Ascending aorta (tissue), 2 donors: ENCODE results near the gene CPED1. TPM values are rescaled to one million over a fixed set of nuclear protein-coding genes. Genes with fewer than 3 reads are reported as not detected.
A peak's percentile ranks its signal among the peaks of the same experiment; 100 is the strongest.

Source experiments
- DNase-seq, 2 donors: peaks; one replicate each; pipeline ENCODE4 v3.0.0-alpha.2; 2019; ENCODE audit warnings: low spot score in 2 of 2
- H3K27ac ChIP-seq, 2 donors: fragments of 200-600 bp; sonication (generic); one replicate each; pipeline ENCODE4 v1.5.1; 2016 to 2017; ENCODE audit warnings: mild to moderate bottlenecking in 1 of 2
- H3K27me3 ChIP-seq: fragments of 200-600 bp; sonication (generic); one replicate; pipeline ENCODE4 v1.5.1; 2017
- H3K36me3 ChIP-seq, 2 donors: fragments of 200-600 bp; sonication (generic); one replicate each; pipeline ENCODE4 v1.5.1; 2016
- H3K4me1 ChIP-seq, 2 donors: fragments of 200-600 bp; sonication (generic); one replicate each; pipeline ENCODE4 v1.5.1; 2016 to 2017; ENCODE audit warnings: mild to moderate bottlenecking in 1 of 2
- H3K4me3 ChIP-seq, 2 donors: fragments of 200-600 bp; sonication (generic); one replicate each; pipeline ENCODE4 v1.5.1; 2016 to 2017; ENCODE audit warnings: mild to moderate bottlenecking in 1 of 2
- H3K9me3 ChIP-seq, 2 donors: fragments of 200-600 bp; sonication (generic); one replicate each; pipeline ENCODE4 v1.5.1; 2016
- intact Hi-C: fragments of 100-400 bp; cut with DNase I; formaldehyde crosslinking; loops from one replicate; pipeline ENCODE4 v1.15.1; 2023
- total RNA-seq: library from RNA; depleted of rRNA; stranded (reverse); fragments of >200 nt; gene quantifications from one replicate; pipeline ENCODE4 v1.1.0, GENCODE V29; 2016
- TF ChIP-seq, protein P1 (sequence below), 3 experiments: fragments of 200-600 bp in 2 of 3; fragments of 450-650 bp in 1 of 3; sonication (generic) in 2 of 3; IDR thresholded peaks; one replicate each; pipeline ENCODE4 v1.5.1; 2016 to 2019; ENCODE audit warnings: antibody characterized with exemption in 3 of 3, mild to moderate bottlenecking in 1 of 3, moderate library complexity in 1 of 3

Gene CPED1
- total RNA-seq, 1 donor from 2014 or later = 69.5 TPM

GRCh38 chr7:121023194-121023593, 34.7 kb downstream of the CPED1 start:
- intact Hi-C loops = no loop called here

DNA sequence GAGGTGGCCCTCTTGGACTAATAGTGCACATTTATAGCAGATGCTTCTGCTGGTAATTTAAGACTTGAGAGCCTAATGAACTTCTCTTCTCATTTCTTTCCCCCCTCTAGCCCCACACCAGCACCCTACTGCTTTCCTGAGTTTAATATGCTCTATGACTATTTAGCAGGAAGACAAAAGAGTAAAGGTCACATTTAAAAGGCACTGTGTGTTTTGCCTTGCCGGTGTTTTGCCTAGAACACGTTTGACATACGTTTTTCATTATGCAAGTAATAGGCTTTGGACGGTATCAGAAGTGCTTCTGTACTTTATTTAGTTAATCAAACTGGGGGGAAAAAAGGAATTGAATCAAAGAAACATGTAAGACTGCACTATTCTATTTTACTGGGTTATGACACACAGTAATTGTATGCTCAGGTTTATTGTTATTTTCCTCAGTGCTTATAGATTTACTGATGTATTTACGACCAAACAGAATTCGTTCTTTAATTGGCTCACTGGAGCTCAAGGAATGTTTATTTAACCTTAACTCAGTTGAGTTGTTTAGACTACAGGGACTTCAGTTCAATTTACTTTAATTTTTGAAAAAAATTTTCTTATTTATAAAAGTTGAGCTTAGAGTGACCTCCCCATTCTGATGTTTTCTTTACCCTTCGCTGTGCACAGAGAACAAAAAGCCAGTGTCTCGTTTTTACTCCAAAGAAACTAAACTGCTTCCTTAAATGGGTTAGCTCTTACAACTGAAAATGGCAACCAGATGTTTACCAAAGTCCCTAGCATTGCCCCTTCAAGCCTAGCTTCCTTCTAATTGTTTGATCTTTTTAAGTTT, 35.4 kb downstream of the CPED1 start:
- Histone ChIP-seq H3K27me3 (no peaks in the 10 kb centered on the region), H3K4me3 (peak overlapping the region; percentile 14 to 37), H3K36me3 (no peaks in the 10 kb centered on the region), H3K27ac (peak overlapping the region; percentile 74 to 77), H3K4me1 (peaks cover 3 to 47% of the 10 kb centered on the region in 2 donors), H3K9me3 (peaks cover 0 to 6% of the 10 kb centered on the region in 2 donors)
- intact Hi-C loops = no loop called here
- TF ChIP-seq, protein P1, sequence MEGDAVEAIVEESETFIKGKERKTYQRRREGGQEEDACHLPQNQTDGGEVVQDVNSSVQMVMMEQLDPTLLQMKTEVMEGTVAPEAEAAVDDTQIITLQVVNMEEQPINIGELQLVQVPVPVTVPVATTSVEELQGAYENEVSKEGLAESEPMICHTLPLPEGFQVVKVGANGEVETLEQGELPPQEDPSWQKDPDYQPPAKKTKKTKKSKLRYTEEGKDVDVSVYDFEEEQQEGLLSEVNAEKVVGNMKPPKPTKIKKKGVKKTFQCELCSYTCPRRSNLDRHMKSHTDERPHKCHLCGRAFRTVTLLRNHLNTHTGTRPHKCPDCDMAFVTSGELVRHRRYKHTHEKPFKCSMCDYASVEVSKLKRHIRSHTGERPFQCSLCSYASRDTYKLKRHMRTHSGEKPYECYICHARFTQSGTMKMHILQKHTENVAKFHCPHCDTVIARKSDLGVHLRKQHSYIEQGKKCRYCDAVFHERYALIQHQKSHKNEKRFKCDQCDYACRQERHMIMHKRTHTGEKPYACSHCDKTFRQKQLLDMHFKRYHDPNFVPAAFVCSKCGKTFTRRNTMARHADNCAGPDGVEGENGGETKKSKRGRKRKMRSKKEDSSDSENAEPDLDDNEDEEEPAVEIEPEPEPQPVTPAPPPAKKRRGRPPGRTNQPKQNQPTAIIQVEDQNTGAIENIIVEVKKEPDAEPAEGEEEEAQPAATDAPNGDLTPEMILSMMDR (IDR thresholded peaks at IDR 0.05) = no peak
- DNase-seq = no peak

More at GRCh38 chr7:121023194-121023593, 34.7 kb downstream of the CPED1 start:
- no peaks in the 10 kb centered on the region for H3K36me3 ChIP-seq
- TF ChIP-seq, protein P1 (IDR thresholded peaks at IDR 0.05) = no peak
- H3K4me1 ChIP-seq = peaks cover 3 to 51% of the 10 kb centered on the region in 2 donors
- no peak for DNase-seq
- no peaks in the 10 kb centered on the region for H3K27me3 ChIP-seq
- peak overlapping the region; percentile 74 to 77 for H3K27ac ChIP-seq
- H3K9me3 ChIP-seq = peaks cover 0 to 6% of the 10 kb centered on the region in 2 donors
- peak overlapping the region in 1 of 2 donors; percentile 14 for H3K4me3 ChIP-seq

GRCh38 chr7:121024611-121025010, 36.1 kb downstream of the CPED1 start:
- H3K4me3 ChIP-seq = peak overlapping the region; percentile 14 to 37
- TF ChIP-seq, protein P1 (IDR thresholded peaks at IDR 0.05) = no peak
- H3K27ac ChIP-seq = peak overlapping the region; percentile 74 to 77
- no peak for DNase-seq
- peaks cover 3 to 40% of the 10 kb centered on the region in 2 donors for H3K4me1 ChIP-seq
- intact Hi-C loops = loop anchor here (5.0 kb wide), 1 partner anchor 37 kb away; the partner anchor contains the start of gene CPED1
- peaks cover 0 to 6% of the 10 kb centered on the region in 2 donors for H3K9me3 ChIP-seq
- no peaks in the 10 kb centered on the region for H3K36me3 ChIP-seq
- no peaks in the 10 kb centered on the region for H3K27me3 ChIP-seq

DNA sequence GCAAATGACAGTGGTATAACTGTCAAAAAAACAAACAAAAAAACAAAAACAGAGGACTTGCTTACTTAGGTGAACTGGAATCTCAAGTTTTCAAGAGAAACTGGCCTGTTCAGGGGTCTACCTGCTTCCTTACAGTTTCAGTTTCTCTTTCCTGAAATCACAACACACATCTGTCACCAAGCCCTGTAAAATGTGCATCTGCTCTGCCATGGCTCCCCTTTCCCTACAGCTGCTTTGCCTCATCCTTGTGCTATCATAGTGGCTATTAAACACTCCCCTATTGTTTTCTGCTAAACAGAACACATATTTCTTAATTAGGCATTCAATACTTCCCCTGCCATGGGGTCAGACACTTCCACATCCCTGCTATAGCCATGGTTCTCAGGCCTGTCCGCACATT, 37.6 kb downstream of the CPED1 start:
- TF ChIP-seq, protein P1 (IDR thresholded peaks at IDR 0.05) = no peak
- no peak overlapping the region for H3K4me3 ChIP-seq
- no peaks in the 10 kb centered on the region for H3K36me3 ChIP-seq
- peaks cover 5 to 29% of the 10 kb centered on the region in 2 donors for H3K4me1 ChIP-seq
- no peaks in the 10 kb centered on the region for H3K9me3 ChIP-seq
- H3K27ac ChIP-seq = peak overlapping the region; percentile 74 to 77
- no peaks in the 10 kb centered on the region for H3K27me3 ChIP-seq
- no peak for DNase-seq
- intact Hi-C loops = loop anchor here (5.0 kb wide), 1 partner anchor 39 kb away; the partner anchor contains the start of gene CPED1

DNA sequence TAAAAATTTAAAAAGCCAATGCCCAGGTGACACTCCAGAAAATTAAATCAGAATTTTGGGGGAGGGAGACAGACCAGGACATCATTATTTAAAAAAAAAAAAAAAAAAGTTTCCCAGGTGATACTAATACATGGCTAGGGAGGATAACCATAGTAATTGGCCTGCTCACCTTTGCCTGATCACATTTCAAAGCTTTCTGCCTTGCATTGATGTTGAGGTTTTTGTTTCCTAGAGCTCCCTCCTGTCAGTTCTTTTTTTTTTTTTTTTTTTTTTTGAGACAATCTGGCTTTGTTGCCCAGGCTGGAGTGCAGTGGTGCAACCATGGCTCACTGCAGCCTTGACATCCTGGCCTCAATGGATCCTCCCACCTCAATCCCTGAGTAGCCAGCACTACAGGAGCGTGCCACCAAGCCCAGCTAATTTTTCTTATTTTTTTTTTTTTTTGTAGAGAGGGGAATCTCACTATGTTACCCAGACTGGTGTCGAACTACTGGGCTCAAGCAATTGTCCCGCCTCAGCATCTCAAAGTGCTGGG, 38.1 kb downstream of the CPED1 start:
- Histone ChIP-seq H3K27ac (peak overlapping the region; percentile 38 to 74), H3K4me1 (peaks cover 5 to 26% of the 10 kb centered on the region in 2 donors), H3K27me3 (no peaks in the 10 kb centered on the region), H3K4me3 (no peak overlapping the region), H3K36me3 (no peaks in the 10 kb centered on the region), H3K9me3 (no peaks in the 10 kb centered on the region)
- DNase-seq = no peak
- intact Hi-C loops = loop anchor here (5.0 kb wide), 1 partner anchor 39 kb away; the partner anchor contains the start of gene CPED1
- TF ChIP-seq, protein P1 (IDR thresholded peaks at IDR 0.05) = no peak
